WTC11 (cell line): ENCODE measurements around the gene ABTB2. TPM values are rescaled to one million over a fixed set of nuclear protein-coding genes. Genes with fewer than 3 reads are reported as not detected.
A peak's percentile ranks its signal among the peaks of the same experiment; 100 is the strongest.

Experiments used
- ATAC-seq: fragments of 200-7000 bp; cut with Tn5 transposase; 2 replicates; pipeline ENCODE4 v1.10.0; 2021; ENCODE audit warnings: mild to moderate bottlenecking, moderate library complexity
- CTCF ChIA-PET: fragments of 300-600 bp; sonication (Branson Sonifier 250); formaldehyde crosslinking; loops from one replicate; lab custom pipeline; 2021; ENCODE audit warnings: antibody characterized with exemption; lab: Charles Lee
- POLR2A ChIA-PET: fragments of 350-600 bp; sonication (Branson Sonifier 250); formaldehyde crosslinking; loops from one replicate; lab custom pipeline; 2021; ENCODE audit warnings: antibody characterized with exemption; lab: Charles Lee
- DNase-seq: peaks from one replicate; pipeline ENCODE4 v3.0.0; 2021; ENCODE audit warnings: low spot score
- H3K27ac Mint-ChIP-seq: 2 replicates; pipeline ENCODE4 v1.8.0; 2021; ENCODE audit warnings: mixed read lengths
- H3K27me3 Mint-ChIP-seq: 2 replicates; pipeline ENCODE4 v1.8.0; 2021; ENCODE audit warnings: low read depth, mild to moderate bottlenecking, moderate library complexity, mixed read lengths
- H3K36me3 Mint-ChIP-seq: 2 replicates; pipeline ENCODE4 v1.8.0; 2021; ENCODE audit warnings: mixed read lengths
- H3K4me1 Mint-ChIP-seq: 2 replicates; pipeline ENCODE4 v1.8.0; 2022; ENCODE audit warnings: mixed read lengths
- H3K4me3 Mint-ChIP-seq: 2 replicates; pipeline ENCODE4 v1.8.0; 2021; ENCODE audit warnings: mild to moderate bottlenecking, moderate library complexity, mixed read lengths
- H3K9me3 Mint-ChIP-seq: 2 replicates; pipeline ENCODE4 v1.8.0; 2021; ENCODE audit warnings: mixed read lengths
- AFF4 ChIP-seq: sonication (generic); formaldehyde crosslinking; IDR thresholded peaks from 2 replicates; pipeline ENCODE4 v1.8.1; 2023; ENCODE audit warnings: mild to moderate bottlenecking, missing genetic modification reagents, borderline replicate concordance
- ATF3 ChIP-seq: sonication (generic); formaldehyde crosslinking; conservative IDR thresholded peaks from 2 replicates; pipeline ENCODE4 v1.8.1; 2022; ENCODE audit warnings: mild to moderate bottlenecking, missing genetic modification reagents
- CREM ChIP-seq: sonication (generic); formaldehyde crosslinking; IDR thresholded peaks from 2 replicates; pipeline ENCODE4 v1.8.1; 2022; ENCODE audit warnings: mild to moderate bottlenecking, missing genetic modification reagents, moderate library complexity
- GTF2I ChIP-seq: fragments of 250-450 bp; sonication (Bioruptor Pico); conservative IDR thresholded peaks from 2 replicates; pipeline ENCODE4 v1.4.0; 2021; ENCODE audit warnings: mild to moderate bottlenecking
- MYBL2 ChIP-seq: sonication (generic); formaldehyde crosslinking; IDR thresholded peaks from 2 replicates; pipeline ENCODE4 v1.8.1; 2023; ENCODE audit warnings: mild to moderate bottlenecking, moderate library complexity, missing genetic modification reagents
- NFE2L1 ChIP-seq: sonication (generic); formaldehyde crosslinking; IDR thresholded peaks from 2 replicates; pipeline ENCODE4 v1.8.1; 2023; ENCODE audit warnings: missing genetic modification reagents
- RORB ChIP-seq: fragments of 250-450 bp; sonication (Bioruptor Pico); IDR thresholded peaks from 2 replicates; pipeline ENCODE4 v1.9.0; 2021; ENCODE audit warnings: mild to moderate bottlenecking
- ZBTB21 ChIP-seq: sonication (generic); formaldehyde crosslinking; IDR thresholded peaks from 2 replicates; pipeline ENCODE4 v1.8.1; 2023; ENCODE audit warnings: mild to moderate bottlenecking, missing genetic modification reagents, borderline replicate concordance
- ZBTB43 ChIP-seq: sonication (generic); formaldehyde crosslinking; IDR thresholded peaks from 2 replicates; pipeline ENCODE4 v1.8.1; 2023; ENCODE audit warnings: mild to moderate bottlenecking, missing genetic modification reagents
- ZMAT4 ChIP-seq: fragments of 250-450 bp; sonication (Bioruptor Pico); IDR thresholded peaks from 2 replicates; pipeline ENCODE4 v1.9.0; 2021; ENCODE audit warnings: mild to moderate bottlenecking
- ZNF121 ChIP-seq: sonication (generic); formaldehyde crosslinking; IDR thresholded peaks from 2 replicates; pipeline ENCODE4 v1.8.0; 2023; ENCODE audit warnings: missing genetic modification reagents
- ZNF138 ChIP-seq: sonication (generic); formaldehyde crosslinking; conservative IDR thresholded peaks from 2 replicates; pipeline ENCODE4 v1.8.1; 2022; ENCODE audit warnings: mild to moderate bottlenecking, moderate library complexity, missing genetic modification reagents
- ZNF232 ChIP-seq: sonication (generic); formaldehyde crosslinking; IDR thresholded peaks from 2 replicates; pipeline ENCODE4 v1.8.0; 2022; ENCODE audit warnings: mild to moderate bottlenecking, missing genetic modification reagents
- ZNF396 ChIP-seq: fragments of 250-450 bp; sonication (Bioruptor Pico); IDR thresholded peaks from 2 replicates; pipeline ENCODE4 v1.8.0; 2021; ENCODE audit warnings: mild to moderate bottlenecking, moderate library complexity, borderline replicate concordance
- ZNF416 ChIP-seq: fragments of 250-450 bp; sonication (Bioruptor Pico); IDR thresholded peaks from 2 replicates; pipeline ENCODE4 v1.9.0; 2021; ENCODE audit warnings: mild to moderate bottlenecking, inconsistent platforms
- ZNF425 ChIP-seq: fragments of 250-450 bp; sonication (Bioruptor Pico); conservative IDR thresholded peaks from 2 replicates; pipeline ENCODE4 v1.9.0; 2021; ENCODE audit warnings: mild to moderate bottlenecking
- ZNF512 ChIP-seq: sonication (generic); formaldehyde crosslinking; IDR thresholded peaks from 2 replicates; pipeline ENCODE4 v1.8.1; 2022; ENCODE audit warnings: missing genetic modification reagents, borderline replicate concordance
- total RNA-seq: library from RNA; stranded (reverse); gene quantifications from 3 replicates; pipeline ENCODE4 v1.2.3, GENCODE V29; 2021

The ABTB2 gene
- total RNA-seq, 1 experiment from 2014 or later: 12.8 TPM

GRCh38 chr11:34267013-34267412 lies 90.8 kb downstream of the ABTB2 start (continued):
- TF ChIP-seq NFE2L1 (CRISPR knock-in tag) (no peak), MYBL2 (CRISPR knock-in tag) (no peak)
- TF ChIP-seq, all 79 proteins: peak for 0

- no peak for DNase-seq
- TF ChIP-seq ZNF121 (CRISPR knock-in tag): peak; percentile 98
- TF ChIP-seq ZMAT4 (CRISPR knock-in tag): no peak
- POLR2A ChIA-PET: no interaction called here
- H3K36me3 Mint-ChIP-seq: no peaks in the 10 kb centered on the region
- CTCF ChIA-PET: interaction anchor here (0.8 to 1.1 kb wide), 2 partner anchors 26 to 40 kb away, joined by 3 to 5 read pairs; no protein-coding TSS in a partner anchor
- H3K4me3 Mint-ChIP-seq: no peak overlapping the region
- no peaks in the 10 kb centered on the region for H3K27me3 Mint-ChIP-seq
- no peaks in the 10 kb centered on the region for H3K9me3 Mint-ChIP-seq
- no peak for ATAC-seq
- H3K4me1 Mint-ChIP-seq: peaks cover 45% of the 10 kb centered on the region
- H3K27ac Mint-ChIP-seq: peak overlapping the region; percentile 73; the same call in 1 of the 2 replicates
Observed at GRCh38 chr11:34266090-34266912, 91.5 kb downstream of the ABTB2 start.

GRCh38 chr11:34264303-34265110 lies 93.3 kb downstream of the ABTB2 start:
- H3K9me3 Mint-ChIP-seq: no peaks in the 10 kb centered on the region
- H3K4me3 Mint-ChIP-seq: no peak overlapping the region
- H3K27ac Mint-ChIP-seq: no peak overlapping the region; the same call in 1 of the 2 replicates
- peaks cover 33% of the 10 kb centered on the region for H3K4me1 Mint-ChIP-seq
- CTCF ChIA-PET: interaction anchor here (0.6 to 2.3 kb wide), 4 partner anchors 90 to 100 kb away, joined by 3 to 16 read pairs (median 3); no protein-coding TSS in a partner anchor
- DNase-seq: no peak
- no peaks in the 10 kb centered on the region for H3K36me3 Mint-ChIP-seq
- no peaks in the 10 kb centered on the region for H3K27me3 Mint-ChIP-seq
- ATAC-seq: no peak
- TF ChIP-seq RORB (CRISPR knock-in tag) (no peak), ZNF512 (CRISPR knock-in tag) (no peak), ZNF121 (CRISPR knock-in tag) (no peak), AFF4 (CRISPR knock-in tag) (no peak), ZBTB43 (CRISPR knock-in tag) (no peak), ZNF416 (CRISPR knock-in tag) (no peak), ZNF425 (CRISPR knock-in tag) (no peak), CREM (no peak), MYBL2 (CRISPR knock-in tag) (no peak), ATF3 (no peak), GTF2I (no peak), ZNF396 (CRISPR knock-in tag) (no peak), ZBTB21 (no peak), ZNF232 (no peak), ZNF138 (CRISPR knock-in tag) (no peak)
- POLR2A ChIA-PET: no interaction called here
